HEK293 (cell line): Measurements from ENCODE around the gene TRIM65.

Experiments used
- KLF1 ChIP-seq: fragments of 450-650 bp; formaldehyde crosslinking; IDR thresholded peaks from 2 replicates; pipeline ENCODE4 v1.5.1; 2016; ENCODE audit warnings: missing biosample characterization, missing genetic modification characterization
- KLF17 ChIP-seq: fragments of 450-650 bp; formaldehyde crosslinking; IDR thresholded peaks from 2 replicates; pipeline ENCODE4 v1.5.1; 2016; ENCODE audit warnings: missing biosample characterization, missing genetic modification characterization
- KLF9 ChIP-seq: fragments of 450-650 bp; formaldehyde crosslinking; IDR thresholded peaks from 2 replicates; pipeline ENCODE4 v1.5.1; 2016; ENCODE audit warnings: missing biosample characterization, missing genetic modification characterization, low read depth
- OSR2 ChIP-seq: fragments of 450-650 bp; formaldehyde crosslinking; IDR thresholded peaks from 2 replicates; pipeline ENCODE4 v1.5.1; 2016; ENCODE audit warnings: missing biosample characterization, missing genetic modification characterization
- REST ChIP-seq: fragments of 450-650 bp; formaldehyde crosslinking; IDR thresholded peaks from 2 replicates; pipeline ENCODE4 v1.5.1; 2016; ENCODE audit warnings: missing biosample characterization, missing genetic modification characterization
- SP3 ChIP-seq: fragments of 450-650 bp; formaldehyde crosslinking; IDR thresholded peaks from 2 replicates; pipeline ENCODE4 v1.5.1; 2016; ENCODE audit warnings: missing biosample characterization, missing genetic modification characterization
- YY1 ChIP-seq: fragments of 450-650 bp; formaldehyde crosslinking; IDR thresholded peaks from 2 replicates; pipeline ENCODE4 v1.5.1; 2018; ENCODE audit warnings: missing biosample characterization, missing genetic modification characterization
- ZFHX2 ChIP-seq: fragments of 450-650 bp; formaldehyde crosslinking; conservative IDR thresholded peaks from 2 replicates; pipeline ENCODE4 v1.5.1; 2016; ENCODE audit warnings: missing biosample characterization, missing genetic modification characterization
- ZNF112 ChIP-seq: fragments of 450-650 bp; formaldehyde crosslinking; IDR thresholded peaks from 2 replicates; pipeline ENCODE4 v1.5.0; 2017; ENCODE audit warnings: missing biosample characterization, missing genetic modification characterization
- ZNF169 ChIP-seq: fragments of 450-650 bp; formaldehyde crosslinking; IDR thresholded peaks from 2 replicates; pipeline ENCODE4 v1.5.1; 2016; ENCODE audit warnings: missing biosample characterization, missing genetic modification characterization
- ZNF19 ChIP-seq: fragments of 450-650 bp; formaldehyde crosslinking; IDR thresholded peaks from 2 replicates; pipeline ENCODE4; 2016; ENCODE audit warnings: missing biosample characterization, missing genetic modification characterization, low read depth
- ZNF214 ChIP-seq: fragments of 450-650 bp; formaldehyde crosslinking; IDR thresholded peaks from 2 replicates; pipeline ENCODE4 v1.5.1; 2017; ENCODE audit warnings: missing biosample characterization, mild to moderate bottlenecking, missing genetic modification characterization, borderline replicate concordance
- ZNF221 ChIP-seq: fragments of 450-650 bp; formaldehyde crosslinking; IDR thresholded peaks from 2 replicates; pipeline ENCODE4 v1.5.1; 2017; ENCODE audit warnings: missing biosample characterization, missing genetic modification characterization, borderline replicate concordance
- ZNF266 ChIP-seq: fragments of 450-650 bp; formaldehyde crosslinking; IDR thresholded peaks from 2 replicates; pipeline ENCODE4 v1.5.1; 2016; ENCODE audit warnings: missing biosample characterization, missing genetic modification characterization, low read depth
- ZNF274 ChIP-seq, 2 experiments: fragments of 200-500 bp in 1 of 2; fragments of 450-650 bp in 1 of 2; sonication (Bioruptor generic) in 1 of 2; formaldehyde crosslinking in 1 of 2; IDR thresholded peaks; 2 replicates each; pipeline versions ENCODE4 v1.5.1 to v1.6.1; 2014 to 2016; ENCODE audit warnings: borderline replicate concordance in 1 of 2, inconsistent platforms in 1 of 2, low read length in 1 of 2, missing biosample characterization in 1 of 2, missing genetic modification characterization in 1 of 2
- ZNF292 ChIP-seq: fragments of 450-650 bp; formaldehyde crosslinking; IDR thresholded peaks from 2 replicates; pipeline ENCODE4 v1.5.1; 2016; ENCODE audit warnings: low read depth, missing biosample characterization, missing genetic modification characterization, borderline replicate concordance
- ZNF324 ChIP-seq: fragments of 450-650 bp; formaldehyde crosslinking; IDR thresholded peaks from 2 replicates; pipeline ENCODE4 v1.5.1; 2016; ENCODE audit warnings: missing biosample characterization, missing genetic modification characterization
- ZNF335 ChIP-seq: fragments of 450-650 bp; formaldehyde crosslinking; conservative IDR thresholded peaks from 2 replicates; pipeline ENCODE4 v1.5.1; 2016; ENCODE audit warnings: missing biosample characterization, missing genetic modification characterization
- ZNF398 ChIP-seq: fragments of 450-650 bp; formaldehyde crosslinking; IDR thresholded peaks from 2 replicates; pipeline ENCODE4 v1.5.1; 2017; ENCODE audit warnings: missing biosample characterization, missing genetic modification characterization
- ZNF433 ChIP-seq: fragments of 450-650 bp; formaldehyde crosslinking; IDR thresholded peaks from 2 replicates; pipeline ENCODE4 v1.5.1; 2016; ENCODE audit warnings: missing biosample characterization, missing genetic modification characterization, low read depth
- ZNF513 ChIP-seq: fragments of 450-650 bp; IDR thresholded peaks from 2 replicates; pipeline ENCODE4 v1.5.1; 2018; ENCODE audit warnings: missing biosample characterization, missing genetic modification characterization
- ZNF529 ChIP-seq: fragments of 450-650 bp; formaldehyde crosslinking; IDR thresholded peaks from 2 replicates; pipeline ENCODE4 v1.5.1; 2017; ENCODE audit warnings: missing genetic modification characterization, missing biosample characterization; ENCODE audit not compliant: insufficient replicate concordance
- ZNF571 ChIP-seq: fragments of 450-650 bp; formaldehyde crosslinking; IDR thresholded peaks from 2 replicates; pipeline ENCODE4 v1.5.0; 2017; ENCODE audit warnings: missing biosample characterization, missing genetic modification characterization
- ZNF585B ChIP-seq: fragments of 450-650 bp; formaldehyde crosslinking; IDR thresholded peaks from 2 replicates; pipeline ENCODE4 v1.5.1; 2016; ENCODE audit warnings: missing biosample characterization, missing genetic modification characterization
- ZNF777 ChIP-seq: fragments of 450-650 bp; formaldehyde crosslinking; IDR thresholded peaks from 2 replicates; pipeline ENCODE4 v1.5.1; 2017; ENCODE audit warnings: missing biosample characterization, missing genetic modification characterization, borderline replicate concordance
- ZNF791 ChIP-seq: fragments of 450-650 bp; formaldehyde crosslinking; IDR thresholded peaks from 2 replicates; pipeline ENCODE4 v1.5.1; 2016; ENCODE audit warnings: missing biosample characterization, missing genetic modification characterization
- ZNF792 ChIP-seq: fragments of 450-650 bp; formaldehyde crosslinking; IDR thresholded peaks from 2 replicates; pipeline ENCODE4 v1.5.1; 2016; ENCODE audit warnings: missing biosample characterization, missing genetic modification characterization
- ZSCAN16 ChIP-seq: fragments of 450-650 bp; formaldehyde crosslinking; IDR thresholded peaks from 2 replicates; pipeline ENCODE4 v1.5.1; 2016; ENCODE audit warnings: missing biosample characterization, missing genetic modification characterization
- TF ChIP-seq, protein P1 (sequence below): fragments of 450-650 bp; formaldehyde crosslinking; IDR thresholded peaks from 2 replicates; pipeline ENCODE4 v1.5.1; 2016; ENCODE audit warnings: missing biosample characterization, missing genetic modification characterization
- TF ChIP-seq, protein P2 (sequence below): fragments of 450-650 bp; formaldehyde crosslinking; IDR thresholded peaks from 2 replicates; pipeline ENCODE4 v1.5.1; 2016; ENCODE audit warnings: missing biosample characterization, missing genetic modification characterization

TRIM65 gene

DNA sequence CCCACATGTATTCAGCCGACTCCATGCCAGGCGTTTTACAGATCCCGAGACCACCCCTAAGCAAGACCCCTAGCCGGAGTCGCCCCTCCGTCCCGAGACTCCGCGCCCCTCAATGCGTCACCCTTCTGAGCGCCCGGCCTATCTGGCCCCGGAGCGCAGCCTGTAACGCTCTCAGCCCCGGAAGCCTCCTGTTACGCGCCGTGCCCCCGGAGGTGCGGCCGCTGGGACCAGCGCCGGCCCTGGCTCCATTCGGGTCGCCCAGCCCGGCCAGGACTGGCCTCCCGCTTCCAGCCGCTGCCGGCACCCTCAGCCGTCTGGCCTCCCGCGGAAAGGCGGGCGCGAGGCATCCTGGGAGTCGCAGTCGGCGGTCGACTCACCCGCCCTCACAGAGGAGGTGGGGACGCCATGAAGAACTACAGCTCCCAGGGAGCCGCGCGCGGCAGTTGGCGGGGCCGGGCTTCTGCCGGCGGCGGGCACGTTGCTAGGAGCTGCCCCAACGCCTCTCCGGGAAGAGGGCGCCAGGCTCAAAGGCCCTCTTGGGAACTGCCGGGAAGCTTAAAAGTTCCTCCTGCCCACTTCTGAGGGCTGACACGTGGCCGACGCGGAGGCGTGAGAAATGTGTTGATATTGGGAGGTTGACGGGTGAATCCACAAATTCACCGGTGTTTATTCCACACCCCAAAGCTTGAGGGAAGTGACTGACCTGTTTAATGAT lies 44.1 kb upstream of the TRIM65 start, which contains the start of gene FBF1 (continued):
- TF ChIP-seq, protein P1, sequence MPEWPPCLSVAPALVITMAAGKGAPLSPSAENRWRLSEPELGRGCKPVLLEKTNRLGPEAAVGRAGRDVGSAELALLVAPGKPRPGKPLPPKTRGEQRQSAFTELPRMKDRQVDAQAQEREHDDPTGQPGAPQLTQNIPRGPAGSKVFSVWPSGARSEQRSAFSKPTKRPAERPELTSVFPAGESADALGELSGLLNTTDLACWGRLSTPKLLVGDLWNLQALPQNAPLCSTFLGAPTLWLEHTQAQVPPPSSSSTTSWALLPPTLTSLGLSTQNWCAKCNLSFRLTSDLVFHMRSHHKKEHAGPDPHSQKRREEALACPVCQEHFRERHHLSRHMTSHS = no peak
- TF ChIP-seq KLF9 (tag by site-specific recombination) = no peak
- TF ChIP-seq ZNF112 (tag by site-specific recombination) = no peak
- no peak for TF ChIP-seq ZNF19 (tag by site-specific recombination)
- no peak for TF ChIP-seq ZNF571
- TF ChIP-seq OSR2 (tag by site-specific recombination) = peak; percentile 66; the same call in 1 of the 2 replicates
- TF ChIP-seq ZNF433 (tag by site-specific recombination) = no peak
- no peak for TF ChIP-seq ZNF398 (tag by site-specific recombination)
- no peak for TF ChIP-seq ZNF585B (tag by site-specific recombination)
- TF ChIP-seq ZNF266 (tag by site-specific recombination) = no peak
- TF ChIP-seq ZNF792 (tag by site-specific recombination) = no peak
- no peak for TF ChIP-seq REST (tag by site-specific recombination)
- TF ChIP-seq ZNF274 (IDR thresholded peaks at IDR 0.05; ENCODE audit: low read length) = no peak
- TF ChIP-seq ZNF274 (tag by site-specific recombination; IDR thresholded peaks at IDR 0.05; ENCODE audit: borderline replicate concordance) = no peak
- TF ChIP-seq SP3 = peak; percentile 95
- TF ChIP-seq ZNF791 (tag by site-specific recombination) = no peak
- no peak for TF ChIP-seq ZSCAN16 (tag by site-specific recombination)
- TF ChIP-seq YY1 (tag by site-specific recombination) = peak; percentile 64
- no peak for TF ChIP-seq ZNF169 (tag by site-specific recombination)
- peak; percentile 68; the same call in 1 of the 2 replicates for TF ChIP-seq KLF17 (tag by site-specific recombination)
- no peak for TF ChIP-seq ZNF529
- peak; percentile 94 for TF ChIP-seq ZNF335
- peak; percentile 21 for TF ChIP-seq KLF1 (tag by site-specific recombination)
- TF ChIP-seq ZNF221 (tag by site-specific recombination) = no peak
- no peak for TF ChIP-seq ZNF292 (tag by site-specific recombination)
- TF ChIP-seq ZFHX2 = peak; percentile 90
- TF ChIP-seq ZNF777 = no peak
- no peak for TF ChIP-seq ZNF513 (tag by site-specific recombination)
- TF ChIP-seq ZNF214 (tag by site-specific recombination) = no peak
- TF ChIP-seq, protein P2, sequence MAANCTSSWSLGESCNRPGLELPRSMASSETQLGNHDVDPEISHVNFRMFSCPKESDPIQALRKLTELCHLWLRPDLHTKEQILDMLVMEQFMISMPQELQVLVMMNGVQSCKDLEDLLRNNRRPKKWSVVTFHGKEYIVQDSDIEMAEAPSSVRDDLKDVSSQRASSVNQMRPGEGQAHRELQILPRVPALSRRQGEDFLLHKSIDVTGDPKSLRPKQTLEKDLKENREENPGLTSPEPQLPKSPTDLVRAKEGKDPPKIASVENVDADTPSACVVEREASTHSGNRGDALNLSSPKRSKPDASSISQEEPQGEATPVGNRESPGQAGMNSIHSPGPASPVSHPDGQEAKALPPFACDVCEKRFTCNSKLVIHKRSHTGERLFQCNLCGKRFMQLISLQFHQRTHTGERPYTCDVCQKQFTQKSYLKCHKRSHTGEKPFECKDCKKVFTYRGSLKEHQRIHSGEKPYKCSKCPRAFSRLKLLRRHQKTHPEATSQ (tag by site-specific recombination) = 0 out of 2 replicates have a peak, but pooled peaks have one; percentile 85
- peak; percentile 80 for TF ChIP-seq ZNF324 (tag by site-specific recombination)
